Gastrocnemius medialis (tissue), 4 donors: ENCODE results near the gene ABCC4.

Experiments
- CTCF ChIP-seq, 5 experiments: fragments of 450-650 bp in 3 of 5; fragments of 200-600 bp in 2 of 5; sonication (generic) in 2 of 5; IDR thresholded peaks in 4 of 5; conservative IDR thresholded peaks in 1 of 5; 1 replicate in 4 of 5; 2 replicates in 1 of 5; pipeline ENCODE4 v1.5.1; 2016 to 2019; ENCODE audit warnings: antibody characterized with exemption in 5 of 5, mild to moderate bottlenecking in 3 of 5, moderate library complexity in 3 of 5
- POLR2A ChIP-seq, 2 donors: fragments of 450-650 bp; IDR thresholded peaks; one replicate each; pipeline ENCODE4 v1.6.1; 2017; ENCODE audit warnings: antibody characterized with exemption in 2 of 2, mild to moderate bottlenecking in 2 of 2, moderate library complexity in 2 of 2

- TF ChIP-seq CTCF (IDR thresholded peaks at IDR 0.05 in 4 of 5, conservative IDR thresholded peaks at IDR 0.05 in 1 of 5) (no peak), POLR2A (IDR thresholded peaks at IDR 0.05) (no peak)
Measured at GRCh38 chr13:95258098-95258497, 43.2 kb downstream of the ABCC4 start.
